SH-SY5Y (cell line): ENCODE measurements around the gene TMEM9B.

ENCODE experiments used
- GATA2 ChIP-seq: IDR thresholded peaks from 2 replicates; pipeline ENCODE4 v1.6.1; 2011; ENCODE audit warnings: mild to moderate bottlenecking, low read depth, low read length
- GATA3 ChIP-seq: IDR thresholded peaks from 2 replicates; pipeline ENCODE4 v1.6.1; 2011; ENCODE audit warnings: low read depth, mild to moderate bottlenecking, low read length, moderate library complexity

The TMEM9B gene

GRCh38 chr11:8922691-8923090 is 41.6 kb downstream of the TMEM9B start:
- no peak for TF ChIP-seq GATA2
- TF ChIP-seq GATA3 = no peak

- TF ChIP-seq GATA2 (no peak), GATA3 (no peak)
Measured at GRCh38 chr11:8917157-8917825, 47.0 kb downstream of the TMEM9B start.

- TF ChIP-seq GATA3 (no peak), GATA2 (no peak)
Measured at GRCh38 chr11:8914661-8915018, 49.6 kb downstream of the TMEM9B start.

GRCh38 chr11:8913961-8914660 is 50.1 kb downstream of the TMEM9B start:
- TF ChIP-seq GATA2 (no peak), GATA3 (no peak)

- no peak for TF ChIP-seq GATA3
- no peak for TF ChIP-seq GATA2
Measured at GRCh38 chr11:8911029-8911823, 53.0 kb downstream of the TMEM9B start, which contains the start of gene AKIP1. Gene AKIP1, plus strand, starts transcription at chr11:8911189. Its CDS starts 261 bp downstream, at chr11:8911450.

- TF ChIP-seq GATA3 = no peak
- no peak for TF ChIP-seq GATA2
Measured at GRCh38 chr11:8910649-8911026, 53.6 kb downstream of the TMEM9B start.

GRCh38 chr11:8908099-8908498 is 56.1 kb downstream of the TMEM9B start:
- no peak for TF ChIP-seq GATA3
- no peak for TF ChIP-seq GATA2

- TF ChIP-seq GATA3 (no peak), GATA2 (no peak)
Measured at GRCh38 chr11:8907116-8907515, 57.1 kb downstream of the TMEM9B start.

GRCh38 chr11:8905528-8906165 is 58.6 kb downstream of the TMEM9B start:
- TF ChIP-seq GATA2 (no peak), GATA3 (no peak)

GRCh38 chr11:8899119-8899753 is 65.0 kb downstream of the TMEM9B start:
- no peak for TF ChIP-seq GATA3
- TF ChIP-seq GATA2 = no peak
